Fibroblast of peridontal ligament (primary cell): ENCODE measurements around the gene MAP7.
A peak's percentile ranks its signal among the peaks of the same experiment; 100 is the strongest.

ENCODE experiments used
- DNase-seq: peaks from one replicate; pipeline ENCODE4 v3.0.0-alpha.2; 2010; ENCODE audit errors: extremely low read depth

MAP7 gene

DNA sequence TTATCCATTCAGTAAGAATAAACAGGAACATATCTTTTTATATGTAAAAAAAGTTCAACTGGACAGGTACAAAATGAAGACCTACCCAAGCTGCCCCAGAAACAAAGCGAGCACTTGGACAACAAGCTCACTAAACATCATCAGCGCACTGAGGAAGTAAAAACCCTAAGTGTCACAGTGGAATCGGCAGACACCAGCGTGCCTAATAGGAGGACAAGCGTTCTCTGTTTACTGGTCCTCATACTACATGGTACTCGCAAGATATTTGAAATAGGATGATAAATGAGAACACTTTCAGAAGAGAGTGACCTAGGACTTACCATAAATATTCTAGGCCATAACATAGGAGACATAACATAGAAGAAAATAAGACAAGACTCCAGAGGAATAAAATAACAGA is 18.2 kb downstream of the MAP7 start:
- no peak for DNase-seq

DNA sequence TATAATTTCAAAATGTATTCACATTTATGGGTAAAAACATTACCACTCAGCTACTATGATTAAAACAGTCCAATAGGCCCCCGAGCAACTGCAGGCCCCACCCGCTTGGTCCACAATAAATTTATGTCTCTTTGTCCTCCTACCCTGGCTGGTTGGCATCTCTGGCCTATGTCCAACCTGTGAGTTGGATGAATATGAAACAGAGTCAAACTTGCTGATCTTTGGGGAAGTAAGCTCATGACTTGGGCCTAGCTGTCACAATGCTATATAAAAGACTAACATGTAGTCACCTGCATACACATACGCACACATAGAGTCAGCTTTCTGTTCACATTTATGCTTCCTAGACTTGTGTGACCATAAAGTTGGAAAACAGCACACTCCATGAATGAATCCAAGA is 20.5 kb downstream of the MAP7 start:
- DNase-seq, result no peak

DNA sequence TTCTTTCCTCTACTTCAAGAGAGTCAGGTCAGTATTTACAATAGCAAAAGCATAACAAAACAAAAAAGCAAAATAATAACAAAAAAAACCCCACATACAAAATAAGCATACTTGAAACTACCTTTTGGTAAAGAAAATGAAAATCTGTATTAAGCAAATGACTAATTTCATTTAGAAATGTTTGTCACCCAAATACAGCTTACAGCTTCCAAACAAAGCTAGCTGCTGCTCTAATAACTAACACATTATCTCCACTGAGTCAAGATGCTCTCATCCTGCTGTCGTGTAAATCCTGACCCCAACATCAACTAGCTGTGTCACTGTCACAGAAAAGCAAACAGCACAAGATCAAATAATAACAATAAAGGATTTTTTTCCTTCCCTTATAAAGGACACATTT is 21.7 kb downstream of the MAP7 start:
- no peak for DNase-seq

DNA sequence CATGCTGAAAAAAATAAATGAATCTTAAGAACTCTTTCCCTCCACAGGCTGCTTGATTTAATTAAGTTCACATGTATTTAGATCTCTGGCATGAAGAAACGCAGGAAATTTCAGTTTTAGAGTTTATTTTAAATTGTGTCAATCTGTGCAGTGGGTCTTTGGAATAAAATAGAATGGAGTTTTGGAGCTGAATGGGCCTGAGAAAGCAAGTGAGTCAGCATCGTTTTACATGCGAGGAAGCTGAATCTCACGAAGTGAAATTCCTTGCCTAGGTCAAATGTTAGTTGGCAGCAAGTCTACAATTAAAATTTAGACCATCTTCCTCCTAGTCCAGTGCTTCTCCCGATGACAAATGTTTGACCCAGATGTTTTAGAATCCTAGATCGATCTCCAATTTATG is 22.4 kb downstream of the MAP7 start:
- peak; percentile 14 for DNase-seq

DNA sequence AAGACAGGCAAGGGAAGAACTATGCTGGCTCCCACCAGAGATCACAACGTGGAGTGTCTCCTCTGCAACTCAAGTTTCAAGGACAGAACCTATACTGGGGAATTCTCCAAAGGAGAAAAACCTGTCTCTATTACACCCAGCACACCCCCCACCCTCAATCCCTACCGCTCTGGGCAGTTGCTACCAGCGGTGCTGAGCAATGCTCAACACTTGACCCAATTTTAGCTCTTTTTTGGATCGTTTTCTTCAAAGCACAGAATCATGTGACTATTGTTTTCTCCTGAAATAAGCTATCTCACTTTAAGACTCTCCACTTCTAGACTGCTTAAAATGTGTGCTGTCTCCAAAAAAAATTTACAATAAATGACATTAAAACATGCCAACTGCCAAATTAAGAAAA is 23.3 kb downstream of the MAP7 start:
- DNase-seq, result no peak

DNA sequence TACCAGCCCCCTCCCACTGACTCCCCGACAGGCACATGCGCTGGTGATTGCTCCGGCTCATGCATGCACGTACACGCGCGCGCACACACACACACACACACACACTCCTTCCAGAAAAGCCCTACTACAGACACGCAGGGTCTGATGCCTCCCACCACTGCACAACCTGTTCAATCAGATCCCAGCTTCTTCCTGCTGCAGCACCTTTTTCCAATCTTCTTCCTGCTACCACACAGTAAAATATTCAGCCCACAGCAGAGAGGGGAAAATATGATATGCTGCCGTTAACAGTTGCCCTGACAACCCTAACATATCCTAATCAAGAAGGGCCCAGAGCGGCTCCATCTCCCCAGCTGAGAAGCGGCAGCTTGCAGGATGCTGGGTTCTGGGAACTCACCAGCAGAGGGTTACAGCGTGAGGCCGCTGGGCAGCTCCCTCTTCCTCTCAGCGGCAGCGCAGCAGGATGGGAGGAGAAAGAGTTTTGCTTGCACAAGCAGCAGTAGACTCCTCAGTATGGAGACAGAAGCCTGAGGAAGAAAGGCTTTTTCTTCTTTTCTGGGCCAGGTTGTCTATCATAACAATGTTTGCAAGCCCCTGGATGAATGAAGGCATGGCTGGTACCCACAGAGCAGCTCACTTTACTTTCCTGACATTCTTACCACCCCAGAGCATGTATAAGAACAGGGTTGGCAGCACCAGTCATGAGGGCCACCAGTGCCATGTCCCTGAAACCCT is 23.9 kb downstream of the MAP7 start:
- DNase-seq, result peak; percentile 67

DNA sequence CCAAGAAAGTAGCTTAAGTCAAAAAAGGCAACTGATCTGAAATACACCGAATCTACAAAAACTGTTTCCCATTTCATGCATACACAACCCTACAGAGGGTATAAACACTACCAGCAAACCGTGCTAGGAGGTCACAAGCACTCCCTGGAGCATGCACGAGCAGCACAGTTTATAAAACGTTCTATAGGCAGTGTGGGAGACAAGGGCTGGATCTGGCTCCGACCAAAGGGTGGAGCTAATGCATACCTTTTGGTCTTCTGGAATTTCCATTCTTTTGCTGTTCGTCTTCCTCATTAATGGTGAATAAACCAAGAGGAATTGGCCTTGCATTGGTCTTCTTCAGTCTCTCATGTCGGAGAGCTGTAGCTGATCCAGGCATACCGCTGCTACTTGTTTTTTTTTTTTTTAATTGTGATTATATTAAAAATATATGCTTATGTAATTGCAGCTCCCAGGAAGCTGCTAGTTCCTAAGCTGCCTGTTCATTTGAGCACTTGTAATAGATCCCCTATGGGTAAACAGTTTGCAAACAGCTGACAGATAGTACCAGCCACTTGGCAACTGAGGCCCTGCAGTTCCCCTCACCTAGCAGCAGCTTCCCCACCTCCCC is 24.5 kb downstream of the MAP7 start:
- DNase-seq, result no peak

DNA sequence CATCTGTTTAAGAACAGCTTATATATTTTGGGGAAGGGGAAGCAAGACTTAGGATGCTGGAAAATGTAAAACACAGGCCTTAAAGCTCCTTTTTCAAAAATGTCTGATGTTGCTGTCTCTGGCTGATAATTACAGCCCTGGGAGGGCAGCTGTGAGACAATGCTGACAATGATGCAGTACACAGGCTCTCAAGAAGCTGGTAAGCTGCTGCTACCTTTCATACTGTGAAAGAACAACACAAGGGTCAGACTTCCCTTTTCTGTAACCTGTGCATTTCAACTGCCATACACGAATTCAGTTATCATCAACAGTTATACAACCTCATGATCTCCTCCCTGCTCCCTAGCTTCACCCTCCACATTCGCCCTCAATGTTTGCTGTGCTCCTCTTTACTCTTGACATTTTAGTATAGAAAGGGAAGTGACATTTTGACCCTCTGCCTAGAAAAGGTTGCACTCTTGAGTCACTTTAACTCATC is 25.2 kb downstream of the MAP7 start:
- no peak for DNase-seq

DNA sequence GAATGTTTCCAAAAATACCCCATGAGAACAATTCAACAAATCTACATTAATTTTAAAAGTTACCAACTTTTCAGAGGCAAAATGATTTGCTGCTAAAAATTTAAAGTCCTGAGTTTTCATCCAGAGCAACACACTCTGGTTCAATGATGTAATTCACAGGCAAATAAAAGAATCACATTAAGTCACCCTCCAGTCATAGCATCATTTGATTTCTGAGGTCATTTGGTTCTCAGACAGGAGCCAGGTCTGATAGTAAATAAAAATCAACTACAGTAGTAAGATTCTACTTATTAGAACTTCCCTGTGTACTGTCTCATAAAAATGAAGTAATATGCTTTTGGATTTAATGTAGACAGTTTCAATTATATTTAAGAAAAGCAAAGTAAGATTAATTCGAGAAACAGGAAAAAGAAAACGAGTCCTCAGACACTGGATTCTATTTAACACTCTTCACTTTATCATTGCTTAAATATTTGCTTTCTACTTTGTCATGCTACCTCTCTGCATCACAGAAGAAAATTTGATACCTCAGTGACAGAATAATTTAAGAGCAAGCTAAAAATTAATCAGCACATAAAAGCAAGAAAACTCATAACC is 25.8 kb downstream of the MAP7 start:
- DNase-seq, result no peak

DNA sequence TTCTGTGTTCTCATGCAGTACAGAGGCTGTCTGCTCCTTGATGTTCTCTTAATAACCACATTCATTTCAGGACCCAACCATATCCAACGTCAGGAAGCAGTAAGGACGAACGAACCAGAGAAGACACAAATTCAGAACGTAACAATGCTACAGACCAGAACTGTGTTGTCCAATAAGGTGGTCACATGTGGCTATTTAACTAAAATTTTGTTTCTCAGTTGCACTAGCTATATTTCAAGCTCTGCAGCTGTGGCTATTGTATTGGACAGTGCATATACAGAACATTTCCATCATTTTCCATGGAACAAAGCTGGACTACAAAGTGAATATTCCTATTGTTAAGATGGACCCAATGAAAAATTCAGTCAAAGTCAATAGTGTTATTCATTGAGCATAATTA is 27.0 kb downstream of the MAP7 start:
- DNase-seq, result no peak

DNA sequence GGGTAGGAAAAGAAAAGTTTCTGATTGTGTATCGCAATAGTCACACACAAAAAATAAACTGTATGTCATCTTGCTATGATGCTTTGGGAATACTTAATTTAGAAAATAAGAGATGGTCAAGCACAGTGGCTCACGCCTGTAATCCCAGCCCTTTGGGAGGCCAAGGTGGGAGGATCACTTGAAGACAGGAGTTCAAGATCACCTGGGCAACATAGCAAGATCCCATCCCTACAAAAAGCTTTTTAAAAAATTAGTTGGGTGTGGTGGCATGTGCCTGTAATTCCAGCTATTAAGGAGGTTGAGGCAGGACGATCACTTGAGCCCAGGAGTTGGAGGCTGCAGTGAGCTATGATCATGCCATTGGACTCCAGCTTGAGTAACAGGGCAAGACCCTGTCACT is 27.6 kb downstream of the MAP7 start:
- DNase-seq, result no peak

DNA sequence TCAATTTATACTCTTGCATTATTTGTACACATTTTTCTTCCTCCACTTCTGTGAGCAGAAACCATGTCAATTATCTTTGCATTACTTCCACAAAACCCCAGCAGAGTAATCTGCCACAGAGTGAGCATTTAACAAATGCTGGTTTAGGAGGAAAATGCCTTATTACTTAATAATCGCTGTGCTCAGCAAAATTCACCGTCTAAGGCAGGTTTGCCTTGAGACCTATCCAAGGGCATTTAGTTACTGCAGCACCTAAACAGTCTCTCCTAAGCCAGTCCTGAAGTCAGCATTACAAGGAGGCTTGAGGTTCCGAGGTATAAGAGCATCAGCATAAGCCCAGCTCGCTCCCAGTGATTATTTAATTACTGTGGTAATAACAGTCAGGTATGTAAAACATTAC is 28.3 kb downstream of the MAP7 start:
- DNase-seq, result no peak

DNA sequence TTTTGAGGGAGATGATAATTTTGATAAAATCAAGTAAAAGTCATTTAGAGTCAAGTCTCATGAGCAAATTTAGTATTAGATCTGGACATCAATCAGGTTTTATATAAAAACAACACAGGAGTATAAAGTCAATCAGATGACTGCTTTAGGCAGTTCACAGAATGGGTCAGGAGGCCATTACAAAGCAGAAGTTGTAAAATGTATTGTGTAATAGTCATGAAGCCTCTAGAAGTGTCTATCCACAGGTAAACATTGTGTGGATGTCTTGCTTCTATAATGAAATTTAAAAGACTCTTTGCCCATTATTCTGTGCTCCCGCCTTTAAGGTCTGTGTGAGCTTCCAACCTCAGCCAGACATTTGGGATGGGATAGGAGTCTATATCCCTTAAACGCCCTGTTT is 28.8 kb downstream of the MAP7 start:
- no peak for DNase-seq

DNA sequence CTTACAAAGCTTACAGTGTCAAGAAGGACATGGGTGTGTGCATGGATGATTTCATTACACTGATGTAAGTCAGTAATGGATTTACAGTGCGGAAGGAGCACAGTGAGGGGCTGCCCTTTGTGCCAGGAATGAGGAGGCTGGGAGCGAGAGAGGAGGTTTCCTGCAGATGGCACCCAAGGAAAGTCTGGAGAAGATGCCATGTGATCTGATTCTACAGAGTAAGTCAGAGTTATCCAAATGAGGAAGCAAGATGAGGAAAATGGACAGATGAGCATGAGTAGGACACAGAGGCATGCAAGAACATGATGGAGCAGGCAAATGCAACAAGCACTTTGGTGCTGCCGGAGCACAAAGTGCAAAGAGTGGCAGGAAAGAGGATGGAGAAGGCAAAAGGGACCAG is 29.7 kb downstream of the MAP7 start:
- DNase-seq, result no peak

DNA sequence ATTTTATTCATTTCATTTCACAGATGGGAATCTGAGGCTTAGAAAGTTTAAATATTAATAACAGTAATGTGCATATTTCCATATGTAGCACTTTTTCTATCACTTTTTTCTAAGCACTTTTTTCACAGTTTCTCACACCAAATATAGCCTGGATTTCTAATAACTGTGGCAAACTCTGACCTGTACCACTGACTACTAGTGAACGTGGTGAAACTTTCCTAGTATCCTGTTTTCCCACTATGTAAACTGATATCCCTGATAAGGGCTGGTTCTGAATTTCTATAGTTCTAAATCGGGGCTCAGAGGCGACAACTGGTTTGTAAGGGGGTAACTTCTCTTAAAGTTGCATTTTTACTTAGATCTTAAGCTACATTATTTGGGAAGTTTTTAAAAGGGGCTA is 32.6 kb downstream of the MAP7 start:
- no peak for DNase-seq

DNA sequence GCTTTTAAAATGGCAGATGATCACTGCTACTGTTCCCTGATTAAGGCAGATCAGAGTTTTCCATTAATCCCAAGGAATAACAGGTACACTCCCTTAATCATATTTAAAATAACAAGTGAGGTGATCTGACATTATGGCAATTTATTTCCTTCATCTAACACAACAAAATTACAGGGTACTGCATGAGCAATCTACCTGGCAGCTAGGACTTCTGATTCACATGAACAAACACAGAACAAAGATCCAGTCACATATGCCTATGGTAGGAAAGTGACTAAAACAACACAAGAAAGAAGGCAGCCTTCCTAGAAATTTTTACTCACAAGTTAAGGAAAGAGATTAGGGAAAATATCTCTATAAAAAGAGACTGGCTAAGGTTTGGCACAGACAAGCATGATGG is 33.2 kb downstream of the MAP7 start:
- no peak for DNase-seq

DNA sequence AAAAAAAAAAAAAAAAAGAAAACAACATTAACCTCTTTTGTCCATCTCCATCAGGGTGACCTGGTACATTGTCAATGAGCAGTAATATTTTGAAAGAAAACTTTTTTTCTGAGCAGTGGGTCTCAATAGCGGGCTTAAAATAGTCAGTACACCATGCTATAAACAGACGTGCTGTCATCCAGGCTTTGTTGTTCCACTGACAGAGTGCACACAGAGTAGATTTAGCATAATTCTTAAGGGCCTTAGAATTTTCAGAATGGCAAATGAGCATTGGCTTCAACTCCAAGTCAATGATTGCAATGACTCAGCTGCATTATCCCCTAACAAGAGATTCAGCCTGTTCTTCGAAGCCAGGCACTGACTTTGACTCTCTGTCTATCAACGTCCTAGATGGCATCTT is 35.6 kb downstream of the MAP7 start:
- no peak for DNase-seq

DNA sequence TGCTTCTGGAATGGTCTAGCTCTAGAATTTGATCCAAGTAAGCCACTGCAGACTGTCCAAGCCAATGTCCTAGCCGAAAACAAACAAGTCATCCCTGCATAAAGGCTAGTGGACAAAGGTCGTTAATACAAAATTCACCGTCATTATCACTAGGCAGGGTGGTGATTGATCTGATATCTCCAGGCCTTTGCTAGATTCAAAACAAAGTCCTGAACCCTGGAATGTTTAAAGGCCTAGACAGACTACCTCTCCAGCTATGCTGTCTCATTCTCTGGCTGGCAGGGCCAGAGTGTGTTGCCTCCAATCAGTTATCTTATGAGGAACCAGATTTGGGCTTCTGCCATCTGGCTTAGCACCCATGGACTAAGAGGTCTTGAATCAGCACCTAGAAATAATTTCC is 38.3 kb downstream of the MAP7 start:
- DNase-seq, result no peak

DNA sequence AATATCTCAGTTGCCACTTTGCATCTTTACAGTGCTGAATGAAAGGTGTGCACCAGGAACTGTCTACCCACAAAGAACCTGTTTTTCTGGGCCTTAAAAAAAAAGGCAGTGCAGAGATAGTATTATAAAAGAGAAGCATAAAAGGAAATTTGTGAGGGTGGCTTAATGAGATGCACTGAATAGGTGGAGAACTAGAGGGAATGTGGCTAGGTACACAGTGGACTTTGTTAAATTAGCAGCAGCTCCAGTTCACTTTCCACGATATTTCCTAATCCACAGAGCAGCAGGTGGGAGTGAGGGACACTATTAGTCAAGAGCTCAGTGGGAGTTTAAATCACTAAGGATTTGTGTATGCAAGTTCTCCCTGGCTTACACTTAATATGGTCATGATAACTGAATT is 38.8 kb downstream of the MAP7 start:
- no peak for DNase-seq

DNA sequence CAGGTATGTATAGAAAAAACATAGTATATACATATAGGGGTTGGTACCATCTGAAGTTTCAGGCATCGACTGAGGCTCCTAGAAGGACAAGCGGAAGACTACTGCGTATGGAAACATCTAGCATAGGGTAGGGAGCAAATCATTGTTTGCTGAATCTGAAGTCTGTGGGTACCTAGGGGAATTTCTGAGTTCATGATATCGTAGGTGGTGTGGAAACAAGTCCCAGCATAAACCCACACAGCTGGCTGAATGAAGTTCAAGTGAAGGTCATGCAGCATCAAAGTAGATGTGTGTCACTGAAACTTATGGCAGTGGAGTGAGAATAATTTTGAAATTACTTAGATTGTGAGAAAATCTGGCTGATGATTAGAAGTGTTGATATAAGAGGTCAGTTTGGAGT is 39.4 kb downstream of the MAP7 start:
- no peak for DNase-seq

DNA sequence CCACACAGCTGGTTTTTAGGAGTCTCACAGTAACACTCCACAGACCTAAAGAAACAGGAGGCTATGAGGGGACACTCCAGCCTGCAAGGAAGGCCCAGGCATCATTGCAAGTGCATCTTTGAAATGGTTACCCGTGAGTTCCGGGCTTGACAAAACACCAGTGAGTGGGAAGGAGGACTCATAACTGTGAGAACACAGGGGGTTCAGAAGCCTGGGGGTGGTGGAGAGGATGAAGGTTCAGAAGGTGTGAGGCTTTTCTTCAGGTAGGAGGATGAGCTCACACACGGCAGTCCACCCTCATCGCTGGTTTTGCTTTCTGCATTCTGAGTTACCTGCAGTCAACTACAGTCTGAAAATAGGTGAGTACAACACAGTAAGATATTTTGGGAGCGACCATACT is 39.9 kb downstream of the MAP7 start:
- DNase-seq, result no peak

DNA sequence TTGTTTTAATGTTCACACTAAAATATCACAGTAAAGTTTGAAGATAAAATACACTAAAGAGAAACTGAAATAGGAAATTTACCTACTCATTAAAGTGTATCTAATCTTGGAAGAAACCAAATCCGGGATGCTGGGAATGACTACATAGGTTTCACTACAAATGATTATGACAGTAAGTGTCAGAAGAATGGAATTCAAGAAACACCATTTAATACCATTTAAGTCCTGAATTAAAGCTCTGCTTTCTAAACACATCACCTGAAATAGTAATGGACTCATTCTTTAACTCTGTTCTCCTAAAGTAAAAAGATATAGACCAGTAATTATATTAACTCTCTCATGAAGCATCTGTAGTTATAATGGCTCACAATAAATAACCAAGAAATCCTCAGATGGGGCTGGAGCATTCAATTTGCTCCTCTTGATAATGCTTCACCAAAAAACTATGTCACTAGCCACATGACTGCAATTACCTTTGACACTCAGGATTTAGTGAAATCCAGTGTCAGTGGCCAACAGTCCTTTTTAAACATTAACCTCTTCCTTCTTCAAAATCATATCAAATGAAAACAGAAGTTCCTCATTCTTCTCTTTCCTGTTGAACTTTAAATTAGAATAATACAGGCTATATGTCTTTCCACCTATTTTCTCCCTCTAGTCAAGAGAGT is 41.4 kb downstream of the MAP7 start:
- no peak for DNase-seq
